CD4-positive, alpha-beta T cell treated with Interleukin-21 for 1 hour (primary cell): ENCODE data around the gene LBHD2.

Source experiments
- DNase-seq: peaks from one replicate; pipeline ENCODE4 v3.0.0-alpha.2; 2020

The LBHD2 gene

DNA sequence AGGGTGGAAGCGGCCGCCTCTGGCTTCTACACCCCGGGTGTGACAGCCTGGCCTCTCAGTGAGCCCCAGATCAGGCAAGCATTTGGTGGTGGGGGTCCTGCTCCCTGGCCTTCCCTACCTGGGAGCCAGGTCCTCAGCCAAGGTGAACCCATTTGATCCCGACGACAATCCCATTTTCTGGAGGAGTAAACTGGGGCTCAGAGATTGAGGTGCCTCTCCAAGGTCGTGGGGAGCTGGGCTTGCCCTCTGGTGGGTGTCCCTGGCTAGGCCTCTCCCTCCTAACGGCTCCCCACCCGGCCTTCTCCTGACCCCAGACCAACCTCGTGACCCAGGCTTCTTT lies 7.8 kb downstream of the LBHD2 start:
- no peak for DNase-seq

DNA sequence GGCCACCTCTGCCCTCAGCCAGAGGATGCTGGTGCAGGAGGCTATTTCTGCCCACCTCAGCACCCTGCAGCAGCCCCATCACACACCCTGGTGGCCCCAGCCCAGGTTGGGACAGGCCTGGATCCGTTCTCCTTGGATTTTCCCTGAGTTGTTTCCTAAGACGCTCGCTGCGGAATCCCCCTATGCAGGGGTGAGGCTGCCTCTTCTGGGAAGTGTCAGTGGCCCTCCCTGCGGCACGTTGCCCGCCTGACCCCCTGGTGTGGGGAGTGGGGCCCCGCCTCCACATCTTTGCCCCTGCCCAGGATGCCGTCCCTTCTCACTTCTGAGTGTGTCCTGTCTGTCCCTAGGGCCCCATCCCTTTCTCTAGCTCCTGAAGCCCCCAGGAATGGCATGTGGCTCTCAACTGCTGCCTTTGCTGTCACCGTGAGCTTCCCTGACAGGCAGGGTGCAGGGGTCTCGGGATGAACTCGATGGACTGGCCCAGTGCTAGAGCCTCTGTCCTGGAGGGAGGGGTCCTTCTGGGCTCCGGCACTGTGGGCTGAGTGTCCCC lies 9.9 kb downstream of the LBHD2 start:
- DNase-seq = no peak

DNA sequence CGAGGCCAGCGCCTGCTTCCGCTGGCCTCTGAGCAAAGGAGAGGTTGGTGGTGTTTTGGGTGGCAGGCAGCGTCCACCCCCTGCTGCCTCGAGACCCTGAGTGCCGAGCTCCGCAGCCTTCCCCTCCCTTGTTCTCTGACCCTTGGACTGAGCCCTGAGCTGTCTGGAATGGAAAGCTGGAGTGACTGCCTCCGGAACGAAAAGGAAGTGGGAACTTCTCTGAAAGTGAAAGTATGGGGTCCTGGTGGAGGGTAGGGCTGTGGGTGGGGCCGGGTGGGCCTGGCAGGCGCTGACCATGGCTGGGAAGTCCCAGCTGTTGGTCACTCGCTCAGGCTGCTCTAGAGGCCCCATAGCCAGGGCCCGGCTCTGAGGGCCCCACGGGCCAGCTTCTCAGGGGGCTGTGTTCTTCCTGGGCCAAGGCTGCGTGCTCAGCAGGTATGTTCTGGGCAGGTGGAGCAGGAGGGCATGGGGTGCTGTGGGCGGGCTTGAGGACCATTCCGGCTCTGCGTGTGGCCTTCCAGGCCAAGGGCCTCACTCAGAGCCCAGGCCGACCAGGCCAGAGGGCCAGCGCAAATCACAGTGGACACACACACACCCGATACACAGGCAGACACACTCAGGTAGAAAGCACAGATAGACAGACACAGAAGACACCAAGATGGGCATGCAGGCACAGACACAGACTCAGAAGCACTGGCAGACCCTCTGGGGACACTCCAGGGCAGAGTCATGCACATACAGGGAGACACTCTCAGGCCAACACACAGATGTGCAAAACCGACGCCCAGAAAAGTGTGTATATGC lies 10.6 kb downstream of the LBHD2 start, which contains the start of gene EXOC3L4:
Gene EXOC3L4, plus strand, starts transcription at position 320 of the 804 bp plus-strand sequence. CDS start 5,495 bp downstream, outside the sequence.
- no peak for DNase-seq

DNA sequence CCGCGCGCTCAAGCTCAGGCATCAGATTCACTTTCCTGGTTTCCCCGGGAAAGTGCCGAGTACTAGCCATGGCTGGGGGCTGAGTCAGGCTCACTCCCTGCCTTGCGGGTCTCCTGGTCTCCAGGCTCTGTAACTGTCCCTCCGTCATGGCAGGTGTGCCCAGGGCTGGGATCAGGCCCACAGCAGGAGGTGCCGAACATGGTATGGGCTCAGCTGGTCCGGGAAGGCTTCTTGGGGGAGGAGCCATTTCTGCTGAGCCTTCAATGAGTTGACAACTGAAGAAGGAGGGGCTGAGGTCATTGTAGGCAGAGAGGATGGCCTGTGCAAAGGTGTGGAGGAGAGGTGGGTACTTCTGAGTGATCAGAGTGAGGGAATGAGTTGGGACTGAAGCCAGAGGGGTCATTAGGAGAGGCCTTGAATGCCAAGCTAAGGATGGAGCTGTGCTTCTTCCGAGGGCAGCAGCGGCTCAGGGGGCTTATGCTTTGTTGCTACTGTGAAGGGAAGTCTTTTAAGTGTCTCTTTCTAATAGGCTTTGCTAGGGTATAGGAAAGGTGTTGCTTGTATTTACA lies 11.3 kb downstream of the LBHD2 start:
- no peak for DNase-seq

DNA sequence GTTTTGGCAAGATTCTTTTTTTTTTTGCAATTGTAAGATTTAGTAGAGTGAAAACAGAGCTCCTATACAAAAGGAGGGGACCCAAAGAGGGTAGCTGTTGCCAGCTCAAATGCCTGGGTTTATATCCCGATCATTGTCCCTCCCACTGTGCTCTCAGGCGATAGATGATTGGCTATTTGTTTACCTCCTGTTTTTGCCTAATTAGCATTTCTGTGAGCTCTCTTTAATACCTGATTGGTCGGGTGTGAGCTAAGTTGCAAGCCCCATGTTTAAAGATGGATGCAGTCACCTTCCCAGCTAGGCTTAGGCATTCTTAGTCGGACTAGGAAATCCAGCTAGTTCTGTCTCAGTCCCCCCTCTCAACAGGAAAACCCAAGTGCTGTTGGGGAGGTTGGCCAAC lies 12.4 kb downstream of the LBHD2 start:
- DNase-seq = no peak

GRCh38 chr14:103097244-103097993 lies 13.4 kb downstream of the LBHD2 start:
- DNase-seq = no peak

DNA sequence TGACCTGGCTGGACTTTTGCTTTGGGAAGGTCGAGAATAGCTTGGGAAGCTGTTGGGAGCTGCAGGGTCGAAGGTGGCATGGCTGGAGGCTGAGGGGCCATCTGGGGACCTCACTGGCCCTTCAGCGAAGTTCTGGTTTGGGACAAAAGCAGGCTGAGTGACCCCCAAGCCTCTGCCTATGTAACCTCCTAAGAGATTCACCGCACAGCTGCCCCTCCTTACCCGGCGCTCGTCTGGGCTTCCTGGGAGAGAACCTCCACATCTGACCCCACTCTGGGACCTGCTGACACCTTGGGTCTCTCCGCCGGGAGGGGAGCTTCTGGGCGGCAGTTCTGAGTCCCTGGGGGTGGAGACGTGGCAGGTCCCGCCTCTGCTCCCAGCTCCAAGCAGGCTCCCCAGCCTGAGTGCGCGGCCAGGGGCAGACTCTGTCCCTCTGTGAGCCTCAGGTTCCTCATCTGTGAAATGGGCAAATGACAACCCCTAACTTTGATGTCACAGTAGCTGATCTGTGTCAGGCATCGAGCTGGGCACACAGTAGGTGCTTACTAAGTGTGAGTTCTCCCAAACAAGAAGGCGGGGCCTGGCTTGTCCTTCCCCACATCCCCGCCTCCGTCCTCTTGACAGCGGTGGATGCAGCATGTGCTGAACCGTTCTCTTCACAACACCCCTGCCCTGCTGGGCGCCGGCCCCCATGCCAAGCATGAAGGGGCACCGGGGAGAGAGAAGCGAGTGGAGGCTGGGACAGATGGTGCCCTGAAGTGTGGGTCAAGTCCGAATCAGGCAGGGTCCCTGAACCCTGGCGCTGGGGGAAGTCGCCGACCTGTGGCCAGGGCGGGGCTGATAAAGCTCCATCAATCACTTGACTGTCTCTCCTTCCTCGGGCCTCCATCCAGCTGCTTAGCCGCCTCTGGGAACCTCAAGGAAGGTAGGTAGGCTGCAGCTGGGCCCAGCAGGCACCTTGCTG lies 14.3 kb downstream of the LBHD2 start:
- DNase-seq = no peak

DNA sequence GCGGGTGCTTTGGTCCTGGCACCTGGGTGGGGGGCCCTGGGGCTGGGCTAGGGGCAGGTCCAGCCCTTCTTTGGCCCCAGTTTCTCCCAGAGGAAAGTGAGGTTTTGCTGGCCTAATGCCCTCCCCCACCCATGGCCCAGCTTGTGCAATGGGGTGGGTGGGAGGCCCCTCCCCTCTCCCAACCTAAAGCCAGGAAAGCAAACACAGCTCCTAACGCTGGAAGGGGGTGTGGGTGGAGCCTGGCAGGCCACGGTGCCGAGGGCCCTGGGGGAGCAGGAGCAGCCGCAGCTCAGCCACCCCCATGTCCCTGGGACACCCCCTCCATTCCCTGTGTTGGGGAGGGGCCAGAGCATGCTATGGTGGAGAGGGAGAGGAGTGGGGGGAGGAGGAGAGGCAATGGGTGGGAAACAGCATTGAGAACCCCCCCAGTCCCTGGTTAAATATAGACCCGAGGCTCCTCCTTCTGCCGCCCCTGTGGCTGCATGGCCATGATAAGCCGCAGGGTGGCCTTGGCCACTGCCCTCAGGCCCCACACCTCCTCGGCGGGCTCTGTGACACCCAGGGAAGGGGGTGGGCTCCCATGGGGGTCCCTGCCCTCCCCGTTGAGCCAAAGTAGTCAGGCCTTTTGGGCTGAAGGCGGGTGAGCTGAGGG lies 15.2 kb downstream of the LBHD2 start:
- no peak for DNase-seq

GRCh38 chr14:103099733-103100280 lies 15.8 kb downstream of the LBHD2 start:
- no peak for DNase-seq

DNA sequence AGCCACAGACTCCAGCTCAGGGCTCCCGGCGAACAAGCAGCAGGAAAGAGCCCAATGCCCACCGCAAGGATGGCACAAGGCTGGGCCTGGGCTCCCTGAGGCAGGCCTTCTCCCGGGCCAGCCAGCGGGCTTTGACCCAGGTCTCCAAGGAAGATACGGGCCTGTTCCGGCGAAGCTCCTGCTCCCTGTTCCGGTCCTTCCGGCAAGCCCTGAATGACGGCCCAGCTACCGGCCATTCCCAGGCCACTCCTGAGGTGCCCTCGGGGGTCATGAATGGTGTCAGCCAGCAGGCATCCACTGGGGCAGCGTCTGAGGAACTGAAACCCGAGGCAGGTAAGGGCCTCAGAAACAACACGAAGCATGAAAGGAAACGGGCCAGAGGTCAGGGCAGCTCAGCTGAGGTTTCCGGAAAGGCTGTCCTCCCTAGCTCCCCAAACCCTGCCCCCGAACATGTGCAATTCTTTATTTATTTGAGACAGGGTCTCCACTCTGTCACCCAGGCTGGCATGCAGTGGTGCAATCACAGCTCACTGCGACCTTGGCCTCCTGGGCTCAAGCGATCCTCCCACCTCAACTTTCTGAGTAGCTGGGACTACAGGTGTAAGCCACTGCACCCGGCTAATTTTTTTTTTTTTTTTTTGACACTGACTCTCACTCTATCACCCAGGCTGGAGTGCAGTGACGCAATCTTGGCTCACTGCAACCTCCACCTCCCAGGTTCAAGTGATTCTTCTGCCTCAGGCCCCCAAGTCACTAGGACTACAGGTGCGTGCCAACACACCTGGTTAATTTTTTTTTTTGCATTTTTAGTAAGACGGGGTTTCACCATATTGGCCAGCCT lies 16.5 kb downstream of the LBHD2 start:
- DNase-seq = no peak

- DNase-seq = no peak
Observed at GRCh38 chr14:103101257-103101962, 17.4 kb downstream of the LBHD2 start.

GRCh38 chr14:103101963-103102688 lies 18.1 kb downstream of the LBHD2 start:
- DNase-seq = no peak

DNA sequence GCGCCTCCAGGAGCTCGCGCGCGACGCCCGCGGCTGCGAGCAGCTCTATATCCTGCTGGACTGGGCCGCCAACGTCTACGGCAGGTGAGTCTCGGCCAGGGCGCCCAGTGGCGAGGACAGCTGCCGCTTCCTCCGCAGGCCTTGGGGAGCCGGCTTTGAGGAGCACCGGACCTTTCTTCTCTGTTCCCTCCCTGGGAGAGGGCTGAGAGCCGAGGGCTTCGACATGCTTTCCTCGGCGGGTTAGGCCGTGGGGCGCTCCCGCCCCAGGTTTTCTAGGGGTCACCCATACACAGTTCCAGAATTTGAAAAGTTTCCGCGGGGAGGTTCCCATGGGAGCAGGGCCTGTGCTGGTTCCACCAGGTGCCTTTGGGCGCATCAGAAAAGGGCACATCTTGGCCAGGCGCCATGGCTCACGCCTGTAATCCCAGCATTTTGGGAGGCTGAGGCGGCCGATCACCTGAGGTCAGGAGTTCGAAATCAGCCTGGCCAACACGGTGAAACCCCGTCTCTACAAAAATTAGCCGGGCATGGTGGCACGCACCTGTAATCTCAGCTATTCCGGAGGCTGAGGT lies 18.8 kb downstream of the LBHD2 start:
- DNase-seq = no peak

- no peak for DNase-seq
Observed at GRCh38 chr14:103103461-103104388, 19.7 kb downstream of the LBHD2 start.

GRCh38 chr14:103104389-103104653 lies 20.3 kb downstream of the LBHD2 start:
- DNase-seq = no peak

DNA sequence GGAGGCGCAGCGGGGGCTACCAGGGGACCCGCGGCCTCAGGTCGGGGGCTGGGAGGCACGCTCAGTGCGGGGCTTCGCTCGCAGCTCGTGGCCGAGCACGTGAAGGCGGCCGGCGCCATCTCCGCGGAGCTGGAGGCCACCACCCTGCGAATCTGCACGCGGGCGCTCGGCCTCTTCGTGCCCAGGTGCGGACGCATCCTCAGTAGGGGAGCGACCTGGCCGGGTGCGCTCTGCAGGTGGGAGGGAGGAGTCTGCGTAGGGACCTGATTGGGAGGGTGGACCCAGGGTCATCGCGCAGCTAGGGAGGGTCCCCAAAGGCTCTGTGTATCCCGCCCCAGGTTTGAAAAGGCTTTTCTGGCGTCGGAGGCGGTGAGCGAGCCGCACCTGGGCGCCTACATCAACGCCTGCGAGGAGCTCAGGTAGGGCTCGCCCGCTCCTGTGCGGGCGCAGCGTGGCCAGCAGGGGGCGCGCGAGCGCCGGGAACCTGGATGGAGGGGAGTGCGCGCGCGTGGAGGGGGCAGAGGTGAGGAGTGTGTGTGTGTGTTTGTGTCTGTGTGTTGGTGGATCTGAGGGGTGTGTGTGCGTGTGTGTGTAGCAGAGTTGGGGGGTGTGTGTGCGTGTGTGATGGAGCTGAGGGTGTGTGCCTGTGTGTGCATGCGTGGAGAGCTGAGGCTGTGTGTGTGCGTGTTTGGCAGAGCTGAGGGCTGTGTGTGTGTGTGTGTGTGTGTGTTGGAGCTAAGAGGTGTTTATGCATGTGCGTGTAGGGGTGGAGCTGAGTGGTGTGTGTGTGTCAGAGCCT lies 20.8 kb downstream of the LBHD2 start:
- DNase-seq = peak; percentile 70

GRCh38 chr14:103105580-103106150 lies 21.7 kb downstream of the LBHD2 start:
- DNase-seq = no peak
